ENCODE data around the gene MAP3K20.
"Not testable (repeated sequence)": the region's sequence is repeated elsewhere in the genome, so short reads cannot be mapped to it uniquely, and the experiment has no call there.

The MAP3K20 gene

DNA sequence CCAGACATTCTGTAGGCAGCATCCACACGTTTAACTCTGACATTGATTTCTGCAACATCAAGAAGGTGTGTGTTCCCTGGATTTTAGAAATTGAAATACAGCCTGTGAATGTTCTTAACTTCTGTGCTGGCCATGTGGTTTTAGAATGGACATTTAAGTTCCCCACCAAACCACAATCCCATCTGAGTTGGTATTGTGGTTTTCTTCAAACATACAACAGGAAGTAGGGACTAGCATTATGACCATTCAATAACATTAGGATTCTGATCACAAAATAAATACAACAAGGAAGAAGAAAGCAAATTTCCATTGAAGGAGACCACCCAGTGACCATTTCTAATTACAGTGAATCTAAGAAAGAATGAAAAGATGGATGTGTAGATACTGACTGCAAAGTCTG is 51.2 kb downstream of the MAP3K20 start:
- DNase-seq = no peak

DNA sequence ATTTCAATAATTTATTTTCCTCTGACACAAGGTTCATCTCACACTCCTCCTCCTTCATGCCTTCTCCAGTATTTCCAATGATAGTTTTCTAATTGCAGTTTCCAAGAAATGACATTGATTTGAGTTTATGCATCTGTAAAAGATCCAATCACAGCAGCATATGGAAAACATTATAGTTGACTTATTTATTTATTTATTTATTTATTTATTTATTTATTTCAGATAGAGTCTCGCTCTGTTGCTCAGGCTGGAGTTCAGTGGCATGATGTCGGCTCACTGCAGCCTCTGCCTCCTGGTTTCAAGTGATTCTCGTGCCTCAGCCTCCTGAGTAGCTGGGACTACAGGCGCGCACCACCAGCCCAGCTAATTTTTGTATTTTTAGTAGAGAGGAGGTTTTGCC is 52.5 kb downstream of the MAP3K20 start:
- not testable (repeated sequence) for DNase-seq

DNA sequence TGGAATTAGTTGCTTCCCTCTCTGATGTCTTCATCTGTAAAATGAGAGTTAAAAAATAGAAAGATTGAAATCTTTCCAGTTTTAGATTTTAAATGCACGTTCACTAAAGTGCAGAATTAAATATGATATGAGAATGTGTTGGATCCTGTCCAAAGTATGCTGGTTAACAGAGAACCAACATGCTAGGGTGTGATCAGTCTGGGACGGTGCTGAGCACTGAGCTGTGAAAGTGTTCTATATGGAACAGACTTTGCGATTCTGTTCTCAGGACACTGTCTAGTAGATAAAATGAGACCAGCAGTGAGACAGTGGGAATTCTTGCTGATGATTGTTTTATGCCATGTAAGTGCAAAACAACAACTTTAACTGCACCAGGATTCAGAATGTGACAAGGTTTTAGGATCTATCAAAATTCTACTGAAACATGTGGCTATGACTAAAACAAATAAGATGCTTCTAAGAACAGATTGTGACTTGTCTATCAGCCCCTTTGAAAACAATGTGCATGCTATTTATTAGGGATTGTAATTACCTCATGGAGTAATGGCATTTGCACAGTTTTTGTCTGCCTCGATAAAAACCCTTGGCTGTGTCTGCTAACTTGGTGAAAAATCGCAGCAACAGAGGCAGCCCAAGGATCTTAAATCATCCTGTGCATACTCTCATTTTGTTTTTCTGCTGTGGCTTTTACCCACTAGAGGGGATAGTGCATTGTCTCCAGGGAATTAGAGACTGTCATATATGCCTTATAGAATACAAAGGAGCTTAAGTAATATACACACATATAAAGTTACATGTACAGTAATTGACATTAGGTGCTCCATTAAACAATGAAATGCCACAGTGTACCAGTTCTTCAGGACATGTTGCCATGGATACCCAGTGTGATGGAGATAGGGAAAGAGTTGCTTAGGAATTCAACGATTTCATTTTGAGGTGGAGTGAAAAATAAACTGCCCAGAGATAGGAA is 55.1 kb downstream of the MAP3K20 start:
- no peak for DNase-seq

GRCh38 chr2:173132531-173132930 is 56.9 kb downstream of the MAP3K20 start:
- no peak for DNase-seq

GRCh38 chr2:173134703-173135102 is 59.1 kb downstream of the MAP3K20 start:
- no peak for DNase-seq

- no peak for DNase-seq
Observed at GRCh38 chr2:173136067-173136466, 60.4 kb downstream of the MAP3K20 start.

- DNase-seq = no peak
Observed at GRCh38 chr2:173136599-173136998, 61.0 kb downstream of the MAP3K20 start.

GRCh38 chr2:173137610-173138009 is 62.0 kb downstream of the MAP3K20 start:
- no peak for DNase-seq

DNA sequence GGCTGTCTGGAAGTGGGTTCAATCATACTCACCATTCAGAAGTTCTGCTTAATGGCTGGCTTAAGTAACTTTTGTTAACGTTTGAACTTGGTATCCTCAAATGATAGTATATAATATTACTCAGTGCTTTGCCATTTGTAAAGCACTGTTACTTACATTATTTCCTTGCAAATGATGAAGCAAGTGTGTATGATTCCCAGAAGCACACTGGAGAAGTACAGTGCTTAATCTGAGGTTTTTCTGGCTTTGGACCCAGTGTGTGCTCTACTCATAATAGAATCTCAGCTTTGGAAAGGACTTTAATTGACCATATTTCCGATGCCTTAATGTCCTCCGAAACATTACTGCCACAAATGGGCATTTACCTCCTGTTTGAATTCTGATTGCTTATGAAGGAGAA is 63.3 kb downstream of the MAP3K20 start:
- DNase-seq = no peak

DNA sequence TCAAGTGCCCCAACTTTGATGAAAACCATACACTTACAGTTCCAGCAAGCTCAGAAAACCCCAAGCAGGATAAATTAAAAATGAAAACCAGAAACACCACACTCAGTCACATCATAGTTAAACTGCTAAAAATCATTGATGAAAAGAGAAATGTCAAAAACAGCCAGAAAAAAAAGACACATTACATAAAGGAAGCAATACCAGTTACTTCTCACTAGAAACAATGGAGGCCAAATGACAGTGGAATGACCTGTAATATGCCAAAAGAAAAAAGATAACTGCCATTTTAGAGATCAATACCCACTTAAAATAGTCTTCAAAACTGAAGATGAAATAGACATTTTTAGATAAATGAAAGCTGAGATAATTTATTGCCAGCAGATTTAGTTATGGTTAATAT is 66.0 kb downstream of the MAP3K20 start:
- no peak for DNase-seq

DNA sequence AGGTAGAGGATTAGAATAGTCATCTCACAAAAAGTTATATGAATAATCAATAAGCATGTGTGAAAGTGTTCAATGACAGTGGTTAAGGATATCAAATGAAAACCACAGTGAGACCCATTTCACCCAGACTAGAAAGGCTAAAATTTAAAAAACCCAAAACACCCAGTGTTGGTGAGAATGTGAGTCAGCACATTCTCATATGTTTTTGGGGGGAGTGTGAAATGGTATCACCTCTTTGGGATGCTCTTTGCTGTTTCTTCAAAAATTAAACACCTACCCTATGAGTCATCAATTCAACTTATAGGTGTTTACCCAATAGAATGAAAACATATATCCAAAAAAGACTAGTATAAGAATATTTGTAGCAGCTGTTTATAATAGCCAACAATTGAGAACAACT is 69.8 kb downstream of the MAP3K20 start:
- no peak for DNase-seq

DNA sequence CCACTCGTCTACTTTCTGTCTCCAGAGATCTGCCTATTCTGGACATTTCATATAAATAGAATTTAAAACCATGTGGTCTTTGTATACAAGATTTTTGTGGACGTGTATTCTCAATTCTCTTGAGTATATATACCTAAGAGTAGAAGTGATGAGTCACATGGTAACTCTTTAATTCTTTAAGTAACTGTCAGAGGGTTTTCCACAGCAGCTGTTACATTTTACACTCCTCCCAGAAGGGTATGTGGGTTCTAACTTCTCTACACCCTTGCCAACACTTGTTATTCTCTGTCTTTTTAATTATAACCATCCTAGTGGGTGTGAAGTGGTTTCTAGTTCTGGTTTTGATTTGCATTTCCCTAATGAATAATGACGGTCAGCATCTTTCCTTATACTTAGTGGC is 70.9 kb downstream of the MAP3K20 start:
- DNase-seq = no peak

GRCh38 chr2:173148520-173148919 is 72.9 kb downstream of the MAP3K20 start:
- no peak for DNase-seq

DNA sequence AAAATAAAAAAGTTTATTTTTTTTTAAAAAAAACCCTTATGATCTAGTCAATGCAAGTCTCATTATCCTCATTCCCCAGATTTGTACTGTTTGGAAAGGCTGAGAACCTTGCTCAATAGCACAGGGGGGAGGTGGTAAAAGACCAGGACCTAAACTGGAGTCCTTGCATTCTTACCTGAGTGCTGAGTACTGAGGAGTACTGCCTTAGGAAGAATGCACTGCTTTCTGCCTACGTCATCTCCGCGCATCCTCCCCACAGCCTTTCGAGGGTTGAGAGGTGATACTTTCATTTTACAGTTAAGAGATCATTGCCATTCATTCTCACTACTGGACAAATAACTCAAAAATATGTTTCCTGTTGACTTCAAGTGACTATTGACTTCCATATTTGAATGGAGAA is 73.8 kb downstream of the MAP3K20 start:
- no peak for DNase-seq

GRCh38 chr2:173150087-173150486 is 74.4 kb downstream of the MAP3K20 start:
- no peak for DNase-seq

- no peak for DNase-seq
Observed at GRCh38 chr2:173150963-173151362, 75.3 kb downstream of the MAP3K20 start.

- DNase-seq = no peak
Observed at GRCh38 chr2:173151671-173152401, 76.2 kb downstream of the MAP3K20 start.

DNA sequence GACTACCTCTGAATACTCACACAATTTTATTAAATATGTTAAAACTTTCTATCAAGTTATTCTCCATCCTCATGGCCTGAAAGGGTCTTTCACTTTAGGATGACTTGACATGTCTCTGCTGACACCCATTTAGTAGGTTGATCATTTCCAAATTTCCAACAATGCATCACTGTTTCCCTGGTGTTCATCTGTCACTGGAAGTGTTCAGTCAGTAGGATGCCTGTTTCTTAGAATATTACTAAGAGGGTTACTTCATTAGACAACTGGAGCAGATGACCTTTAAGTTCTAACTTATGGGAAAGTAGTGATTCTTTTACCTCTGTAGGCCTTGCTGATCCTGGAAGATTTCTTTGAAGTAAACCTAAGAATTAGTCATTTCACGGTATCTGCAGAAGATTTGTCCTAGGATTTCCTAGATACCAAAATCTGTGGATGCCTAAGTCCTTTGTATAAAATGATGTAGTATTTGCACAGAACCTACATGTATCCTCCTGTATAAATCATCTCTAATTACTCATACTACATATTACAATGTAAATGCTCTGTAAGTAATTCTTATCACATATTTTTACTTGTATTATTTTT is 77.7 kb downstream of the MAP3K20 start:
- no peak for DNase-seq

DNA sequence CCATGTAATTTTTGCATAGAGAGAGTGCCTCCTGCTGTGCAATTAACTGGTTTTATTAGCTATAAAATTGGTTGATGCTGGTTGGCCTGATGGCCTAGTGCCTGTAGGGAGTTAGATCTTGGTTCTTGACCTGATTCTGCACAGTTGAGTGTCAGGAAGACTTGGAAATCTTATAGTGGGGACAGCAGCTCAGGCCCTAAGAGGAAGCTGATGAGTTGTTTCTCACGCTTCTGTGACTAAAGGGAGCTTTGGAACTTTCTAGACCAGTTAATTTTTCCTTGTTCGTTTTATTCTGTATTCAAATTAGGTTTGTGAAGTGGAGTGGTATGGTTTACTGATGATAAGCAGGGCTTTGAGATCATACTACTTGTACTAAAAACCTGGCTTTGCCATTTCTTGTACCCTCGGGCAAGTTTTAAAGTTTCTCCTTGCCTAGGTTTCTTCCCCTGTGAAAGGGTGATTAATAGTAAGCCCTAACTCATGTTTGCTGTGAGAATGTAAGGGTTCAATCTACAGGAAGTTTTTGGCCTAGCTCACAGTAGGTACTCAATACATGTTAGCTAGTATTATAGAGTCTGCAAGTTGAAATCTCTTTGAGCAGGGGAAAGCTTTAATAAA is 82.1 kb downstream of the MAP3K20 start:
- no peak for DNase-seq

DNA sequence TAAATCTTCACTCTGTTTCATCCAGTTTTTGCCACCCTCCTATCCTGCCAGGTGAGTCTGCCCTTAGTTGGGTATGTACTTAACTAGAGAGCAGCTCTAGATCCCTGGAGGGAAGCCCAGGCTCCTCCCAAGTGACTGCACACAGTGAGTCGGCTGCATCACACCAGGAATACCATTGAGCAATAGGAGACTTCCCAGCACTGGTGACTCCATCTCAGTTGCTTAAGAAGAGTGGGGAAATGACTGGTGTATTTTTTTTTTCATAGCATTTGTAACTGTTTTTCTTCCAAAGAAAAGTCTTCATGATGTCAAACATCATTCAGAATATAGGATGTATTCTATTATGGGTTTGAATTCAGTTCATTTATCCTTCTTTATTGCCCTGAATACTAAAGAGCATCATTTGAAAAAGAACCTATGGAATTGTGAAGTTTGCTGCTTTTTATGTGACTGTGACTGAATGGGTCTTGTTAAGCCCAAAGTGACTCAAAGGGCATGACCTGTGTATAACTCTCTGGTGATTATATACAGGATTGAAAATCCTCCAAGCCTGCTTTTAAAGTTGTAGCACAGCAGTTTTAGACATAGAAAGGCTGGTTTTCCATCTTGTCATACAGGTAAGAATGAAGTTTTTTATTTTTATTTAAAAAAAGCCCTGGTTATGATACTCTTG is 84.3 kb downstream of the MAP3K20 start:
- DNase-seq = no peak

- no peak for DNase-seq
Observed at GRCh38 chr2:173160618-173161017, 85.0 kb downstream of the MAP3K20 start.

- no peak for DNase-seq
Observed at GRCh38 chr2:173161040-173161439, 85.4 kb downstream of the MAP3K20 start.

- DNase-seq = no peak
Observed at GRCh38 chr2:173161507-173161906, 85.9 kb downstream of the MAP3K20 start.

Data from RPMI8226 (cell line).